Activated CD8-positive, alpha-beta memory T cell treated with anti-CD3 and anti-CD28 coated beads, Interleukin-2, amount 50 U/mL, for 1 hour (primary cell): ENCODE data around the gene IRAK2.

ENCODE experiments used
- DNase-seq: peaks from one replicate; pipeline ENCODE4 v3.0.0-alpha.2; 2020; ENCODE audit errors: extremely low read depth

IRAK2 gene

DNA sequence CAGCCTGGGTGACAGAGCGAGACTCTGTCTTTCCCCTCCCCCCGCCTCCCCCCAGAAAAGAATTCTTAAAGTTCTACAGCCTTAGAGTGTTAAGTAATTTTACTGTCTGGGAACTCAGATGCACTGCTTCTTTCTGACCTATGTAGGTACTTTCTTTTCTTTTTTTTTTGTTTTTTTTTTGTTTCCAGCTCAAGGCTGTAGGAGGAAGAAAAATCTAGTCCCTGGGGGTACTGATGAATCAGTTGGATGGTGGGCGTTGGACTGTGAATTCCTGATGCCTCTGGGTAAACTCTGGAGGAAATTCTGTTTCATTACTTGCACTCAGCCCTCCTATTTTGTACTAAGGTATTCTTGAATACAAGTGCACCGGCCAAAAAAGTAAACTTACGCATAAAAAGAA is 117.2 kb downstream of the IRAK2 start:
- no peak for DNase-seq

DNA sequence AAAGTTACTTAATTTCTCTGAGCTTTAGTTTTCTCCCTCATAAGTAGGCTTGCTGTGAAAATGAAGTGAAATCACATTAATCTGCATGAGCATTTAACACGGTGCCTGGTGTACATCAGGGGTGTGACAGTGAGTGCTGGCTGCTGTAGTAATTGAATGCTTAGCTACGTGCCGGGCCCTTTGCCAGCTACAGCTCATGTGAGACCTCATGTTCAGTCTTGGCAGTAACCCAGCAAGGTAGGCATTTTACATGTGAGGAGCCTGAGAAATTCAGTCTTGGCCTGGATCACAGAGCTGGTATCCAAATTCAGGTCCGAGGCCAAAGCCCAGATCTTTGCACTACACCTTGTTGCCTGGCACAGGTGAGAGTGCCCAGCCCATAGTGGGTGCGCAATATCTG is 118.9 kb downstream of the IRAK2 start:
- no peak for DNase-seq

DNA sequence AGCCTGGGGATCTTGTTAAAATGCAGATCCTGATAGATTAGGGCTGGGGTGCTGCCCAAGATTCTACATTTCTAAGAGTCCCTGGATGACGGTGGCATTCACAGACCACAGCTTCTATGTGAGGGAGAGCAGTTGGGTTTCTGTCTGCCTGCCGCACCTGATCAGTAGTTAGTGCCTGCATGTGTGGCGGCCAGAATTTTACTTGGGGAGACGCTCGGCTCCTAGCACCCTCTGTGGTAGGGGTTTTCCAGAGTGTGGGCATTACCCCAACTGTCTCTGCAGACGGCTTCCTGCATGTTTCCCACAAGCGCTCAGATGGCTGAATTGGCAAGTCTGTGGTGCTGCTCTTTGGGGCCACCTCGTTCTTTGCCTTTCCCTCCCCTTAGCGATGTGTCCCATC is 119.8 kb downstream of the IRAK2 start:
- no peak for DNase-seq

DNA sequence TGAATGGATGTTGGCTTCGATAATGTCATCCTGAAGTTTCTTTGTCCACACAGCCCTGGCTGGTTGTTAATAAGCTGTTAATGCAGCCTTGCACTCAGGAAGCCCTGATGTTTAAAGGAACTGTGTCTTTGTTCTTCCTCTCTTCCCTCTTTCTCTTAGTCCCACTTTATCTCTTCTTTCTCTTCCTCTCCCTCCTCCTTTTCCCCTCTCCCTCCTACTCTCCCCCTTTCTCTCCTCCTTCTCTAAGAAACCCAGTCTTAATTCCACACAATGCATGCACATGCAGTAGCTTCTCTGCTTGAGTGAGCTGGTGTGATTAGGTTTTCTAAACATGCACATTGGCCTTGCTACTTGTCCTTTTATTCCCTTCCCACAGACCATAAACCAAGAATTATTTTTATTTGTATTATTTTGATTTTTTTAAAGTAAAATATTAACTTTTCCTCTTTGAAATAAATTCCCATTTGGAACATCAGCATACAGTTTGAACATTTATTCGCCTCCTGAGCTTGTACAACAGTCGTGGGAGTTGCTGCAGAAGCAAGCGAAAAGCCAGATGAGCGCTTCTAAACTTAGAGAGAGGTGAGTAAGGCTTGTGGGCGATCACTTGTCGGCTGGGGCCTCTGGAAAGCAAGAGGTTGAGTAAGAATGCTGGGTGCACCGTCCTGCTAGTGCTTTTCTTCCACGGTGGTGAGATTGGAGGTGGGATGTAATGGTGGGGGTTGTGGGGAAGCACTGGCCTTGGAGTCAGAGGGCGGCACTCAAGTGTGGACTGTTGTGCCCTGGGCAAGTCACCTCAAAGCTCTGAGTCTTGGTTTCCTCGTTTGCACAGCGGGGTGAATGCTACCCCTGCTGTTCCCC is 120.8 kb downstream of the IRAK2 start:
- DNase-seq, result no peak

DNA sequence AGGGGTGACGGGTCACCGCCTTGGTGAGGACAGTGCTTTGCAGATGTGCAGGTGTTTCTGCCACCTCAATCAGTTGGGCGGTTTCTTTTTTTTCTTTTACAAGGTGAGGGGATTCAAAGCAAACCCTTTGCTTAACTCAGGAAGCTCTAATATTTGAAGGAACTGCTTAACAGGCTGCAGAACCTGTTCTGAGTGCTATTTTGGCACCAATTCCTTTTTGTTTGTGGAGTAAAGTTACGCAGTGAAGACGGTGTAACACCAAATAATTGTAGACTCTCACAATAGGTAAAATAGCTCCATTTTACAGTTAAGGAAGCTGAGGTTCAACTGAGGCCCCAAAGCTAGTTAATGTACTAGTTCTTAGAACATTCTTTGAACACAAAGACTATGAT is 121.4 kb downstream of the IRAK2 start:
- no peak for DNase-seq

DNA sequence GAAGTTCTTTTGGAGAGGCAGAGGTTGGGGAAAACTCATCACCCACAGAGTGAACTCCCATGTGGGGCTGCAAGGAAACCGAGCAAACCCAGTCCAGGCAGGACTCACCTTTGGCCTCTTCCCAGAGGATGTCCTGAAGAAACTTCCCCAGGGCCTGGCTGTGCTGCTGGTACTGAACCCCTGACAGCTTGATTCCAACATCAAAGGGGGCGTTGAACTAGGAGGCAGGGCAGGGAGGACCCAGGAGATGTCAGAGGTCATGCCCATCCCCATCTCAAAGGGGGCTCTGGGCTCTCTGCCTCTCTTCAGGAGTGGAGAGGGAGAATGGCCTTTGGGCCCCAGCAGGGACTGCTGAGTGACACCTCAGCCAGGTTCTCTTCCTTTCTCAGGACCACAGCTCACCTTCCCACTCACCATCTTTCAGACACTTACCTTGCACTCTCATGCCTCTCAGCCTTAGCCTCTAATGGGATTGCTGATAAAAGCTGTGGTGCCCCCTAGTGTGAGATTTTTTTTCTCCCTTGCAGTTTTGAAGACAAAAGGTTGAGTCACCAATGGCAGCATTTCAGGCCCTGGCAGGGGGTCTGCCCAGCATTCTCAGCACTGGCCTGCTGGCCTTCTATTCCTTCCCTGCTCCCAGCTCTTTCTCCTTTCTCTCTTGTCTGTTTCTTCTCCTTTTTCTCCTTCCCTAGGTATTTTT is 122.0 kb downstream of the IRAK2 start:
- no peak for DNase-seq

DNA sequence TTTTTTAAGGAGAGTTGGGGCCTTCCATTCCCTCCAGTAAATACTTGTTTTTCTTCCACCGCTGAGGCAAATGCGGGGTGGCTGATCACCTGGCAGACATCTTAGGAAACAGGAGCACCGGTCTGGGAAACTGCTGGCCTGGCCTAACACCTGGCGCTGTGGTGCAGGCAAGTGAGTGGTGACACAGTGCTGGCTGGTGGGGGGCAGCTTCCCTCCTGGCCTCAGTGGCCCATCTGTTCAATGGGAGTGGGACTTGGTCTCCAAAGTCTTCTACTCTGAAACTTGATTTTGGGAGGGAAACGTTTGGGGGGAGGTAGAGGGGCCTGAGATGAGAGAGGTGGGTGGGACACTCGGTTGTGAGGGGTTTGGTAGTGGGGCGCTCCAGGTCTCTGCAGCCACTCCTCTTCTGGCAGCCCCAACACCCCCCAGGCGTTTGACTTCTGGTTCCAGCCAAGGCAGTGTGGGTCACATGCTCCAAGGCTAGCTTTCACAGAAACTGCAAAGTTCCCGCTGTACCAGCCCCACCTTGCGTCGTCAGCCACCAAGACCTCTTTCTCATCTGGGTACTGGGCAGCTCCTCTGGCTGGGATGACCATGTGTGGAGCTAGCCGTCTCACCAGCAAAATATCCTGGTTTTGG is 123.3 kb downstream of the IRAK2 start:
- DNase-seq, result no peak

DNA sequence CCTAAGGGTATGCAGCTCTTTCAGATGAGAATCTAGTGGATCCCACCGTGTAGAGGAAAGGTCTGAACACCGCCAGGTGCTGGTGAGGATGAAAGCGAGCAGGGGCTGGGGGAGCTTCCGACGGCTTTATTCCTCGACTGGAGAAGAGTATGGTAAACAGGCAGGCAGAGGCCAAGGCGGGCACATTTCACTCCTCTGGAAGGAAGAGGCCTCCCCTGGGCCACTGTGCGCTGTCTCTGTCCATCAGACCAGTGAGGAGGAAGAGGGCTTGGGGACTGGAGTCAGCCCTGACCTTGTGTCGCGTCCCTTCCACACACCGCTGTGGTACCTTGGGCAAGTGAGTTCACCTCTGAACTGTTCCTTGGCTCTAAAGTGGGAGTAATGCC is 123.8 kb downstream of the IRAK2 start:
- DNase-seq, result no peak

DNA sequence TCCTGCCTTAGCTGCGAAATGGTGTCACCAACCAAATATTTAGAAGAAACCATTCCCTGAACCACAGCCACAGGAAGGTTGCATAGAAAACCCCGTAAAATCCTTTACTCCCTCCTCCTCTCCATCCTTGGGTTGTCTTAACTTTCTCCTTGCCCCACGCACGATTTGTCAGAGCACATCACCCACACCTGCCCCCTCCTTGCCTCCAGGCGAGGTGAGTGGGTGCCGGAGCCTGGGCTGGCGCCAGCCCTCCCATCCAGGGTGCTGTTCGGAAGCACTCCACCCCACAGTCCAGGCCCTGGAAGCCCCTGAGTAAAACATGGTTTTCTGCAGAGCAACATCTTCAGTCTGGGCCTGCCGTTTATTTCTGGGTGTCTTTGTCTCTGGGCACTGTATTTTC is 124.4 kb downstream of the IRAK2 start:
- DNase-seq, result no peak

DNA sequence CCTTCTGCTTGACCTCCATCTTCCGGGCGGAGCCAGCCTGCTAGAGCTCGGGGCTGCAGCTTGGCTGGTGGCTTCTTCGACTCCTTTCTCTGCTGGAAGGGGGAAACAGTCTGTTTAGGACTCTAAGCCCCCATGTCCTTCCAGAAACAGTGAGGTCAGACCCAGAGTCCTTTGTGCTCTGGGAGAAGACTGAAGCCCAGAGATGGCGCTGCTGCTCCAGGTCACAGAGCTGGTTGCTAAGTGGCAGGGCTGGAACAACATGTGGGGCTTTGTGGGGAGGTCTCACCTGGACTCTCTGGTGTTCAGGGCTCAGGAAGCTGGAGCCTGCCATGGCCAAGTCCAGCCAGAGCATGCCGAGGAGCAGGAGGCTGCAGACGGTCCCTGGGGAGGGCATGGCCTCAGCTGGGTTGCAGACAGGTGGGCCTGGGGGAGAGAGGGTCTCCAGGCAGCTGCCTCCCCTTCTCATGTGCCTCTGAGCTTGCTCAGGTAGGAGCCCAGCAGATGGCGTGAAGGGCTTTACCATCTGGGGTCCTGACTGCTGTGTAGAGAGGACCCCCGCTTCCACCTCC is 125.2 kb downstream of the IRAK2 start:
- no peak for DNase-seq

DNA sequence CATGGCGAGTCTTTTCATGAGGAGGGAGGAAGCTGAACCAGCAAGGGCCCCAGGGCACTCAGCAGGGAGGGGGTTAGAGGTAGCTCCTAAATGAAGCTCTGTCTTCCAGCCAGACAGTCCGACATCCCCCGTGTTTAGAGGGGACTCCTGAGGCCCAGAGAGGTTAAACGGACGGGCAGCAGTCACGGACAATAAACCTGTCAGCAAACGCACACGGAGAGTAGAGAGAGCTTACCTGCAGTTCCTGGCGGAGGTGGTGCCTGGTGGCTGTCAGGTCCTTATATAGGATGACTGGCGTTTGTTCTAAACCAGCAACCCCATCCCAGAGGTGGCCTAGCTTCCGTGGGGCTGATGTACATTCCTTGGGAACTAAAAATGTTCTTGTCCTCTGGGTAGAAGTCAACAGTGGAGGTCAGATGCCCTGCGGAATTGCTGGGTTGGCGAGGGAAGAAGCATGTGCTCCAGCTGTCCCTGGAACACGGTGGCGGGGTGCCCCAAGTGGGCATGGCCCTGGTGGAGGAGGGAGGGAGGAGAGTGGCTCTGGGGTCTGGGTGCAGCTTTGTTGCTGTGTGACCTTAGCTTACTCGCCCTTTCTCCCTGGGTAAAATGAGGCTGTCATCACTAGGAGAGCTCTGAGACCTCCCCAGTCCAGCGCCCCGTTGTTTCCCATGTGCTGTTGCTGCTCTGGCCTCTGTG is 125.9 kb downstream of the IRAK2 start:
- DNase-seq, result no peak

DNA sequence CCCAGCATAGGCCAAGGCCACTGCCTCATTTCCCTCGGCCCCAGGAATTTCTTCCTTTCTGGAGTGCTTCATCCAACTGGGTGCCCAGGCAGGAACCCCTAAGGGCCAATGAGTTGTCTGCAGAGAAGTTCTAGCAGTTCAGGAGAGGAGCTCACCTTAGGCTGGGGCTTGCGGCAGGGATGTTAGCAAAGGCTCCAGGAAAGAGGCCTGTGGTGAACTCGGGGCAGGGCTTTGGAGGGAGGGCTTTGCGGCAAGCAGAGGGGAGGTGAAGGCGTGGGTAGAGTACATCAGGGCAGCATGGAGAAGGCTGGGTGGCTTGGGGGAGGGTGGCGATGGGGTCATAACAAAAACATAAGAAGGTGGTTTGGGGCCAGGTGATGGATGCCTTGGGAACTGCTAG is 126.9 kb downstream of the IRAK2 start:
- DNase-seq, result no peak

DNA sequence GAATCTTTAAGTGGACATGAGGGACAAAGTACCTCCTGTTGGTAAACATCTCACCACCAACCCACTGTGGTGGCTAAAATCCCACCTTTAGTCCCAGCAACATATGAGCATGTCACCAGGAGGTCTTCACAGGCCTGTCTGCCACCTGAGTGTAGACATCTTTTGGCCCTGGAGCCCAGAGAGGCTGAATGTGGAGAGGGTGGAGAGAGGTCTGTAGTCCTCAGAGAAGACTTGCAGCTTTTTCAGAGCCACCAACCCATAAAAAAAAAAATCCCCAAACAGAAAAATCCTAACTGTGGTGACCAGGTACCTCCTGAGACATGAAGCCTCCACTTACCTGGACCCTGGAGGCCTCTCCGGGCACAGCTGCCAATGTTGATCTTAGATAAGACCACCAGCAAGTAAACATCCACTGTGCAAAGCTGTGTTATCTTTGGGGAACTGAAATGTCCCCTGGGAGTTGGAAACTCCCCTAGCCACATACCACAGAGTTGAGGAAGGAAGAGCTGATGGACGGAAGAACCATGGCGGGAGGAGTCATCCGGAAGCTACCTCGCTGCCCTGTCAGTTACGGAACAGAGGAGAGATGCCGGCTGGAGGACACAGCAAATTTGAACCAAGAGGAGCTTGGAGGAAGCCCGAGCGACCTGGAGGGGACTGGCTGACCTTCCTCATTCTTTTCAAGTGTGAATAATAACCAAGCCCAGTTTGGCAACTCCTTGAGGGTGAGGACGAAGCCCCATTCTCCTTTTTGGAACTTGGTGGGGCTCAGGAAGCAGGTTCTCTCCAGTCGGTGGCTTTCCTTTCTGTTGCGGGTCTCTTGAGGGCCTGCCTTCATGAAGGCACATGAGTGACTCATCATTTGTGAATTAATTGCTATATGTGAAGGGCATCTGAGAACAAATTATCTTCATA is 128.0 kb downstream of the IRAK2 start, which contains the start of gene GHRL:
Gene GHRL, minus strand, starts transcription at position 443 of the 915 bp plus-strand sequence. CDS start 2,767 bp downstream, outside the sequence.
- DNase-seq, result no peak
